ENCODE measurements around the gene SLC35F3.

GRCh38 chr1:233936842-233937241, 32.4 kb downstream of the SLC35F3 start:
- no peak for TF ChIP-seq EZH2phosphoT487 (IDR thresholded peaks at IDR 0.05; ENCODE audit: borderline replicate concordance, low read length)
- TF ChIP-seq CTCF (IDR thresholded peaks at IDR 0.05; ENCODE audit: low read depth, low read length, poor library complexity, severe bottlenecking): no peak
